H9 (cell line): ENCODE measurements around the gene MYB. TPM values are rescaled to one million over a fixed set of nuclear protein-coding genes. Genes with fewer than 3 reads are reported as not detected.

Experiments
- DNase-seq: peaks from one replicate; pipeline ENCODE4 v3.0.0-alpha.2; 2017
- H2AFZ ChIP-seq: one replicate; pipeline ENCODE4 v1.6.1; 2013; ENCODE audit warnings: mild to moderate bottlenecking, low read length, control low read depth, moderate library complexity
- H2AK5ac ChIP-seq: 2 replicates; pipeline ENCODE4 v1.6.1; 2013; ENCODE audit warnings: low read length, control low read depth, mixed read lengths; ENCODE audit not compliant: insufficient read length
- H2BK120ac ChIP-seq: one replicate; pipeline ENCODE4 v1.6.1; 2013; ENCODE audit warnings: low read depth, mild to moderate bottlenecking, low read length, control low read depth, inconsistent platforms; ENCODE audit not compliant: poor library complexity, severe bottlenecking
- H2BK12ac ChIP-seq: 2 replicates; pipeline ENCODE4 v1.6.1; 2013; ENCODE audit warnings: low read length, control low read depth, mixed read lengths, low read depth; ENCODE audit not compliant: insufficient read length
- H2BK15ac ChIP-seq: 2 replicates; pipeline ENCODE4 v1.6.1; 2013; ENCODE audit warnings: low read depth, low read length, control low read depth
- H2BK20ac ChIP-seq: one replicate; pipeline ENCODE4 v1.6.1; 2013; ENCODE audit warnings: low read depth, mild to moderate bottlenecking, low read length, control low read depth, inconsistent platforms; ENCODE audit not compliant: poor library complexity, severe bottlenecking
- H2BK5ac ChIP-seq: 2 replicates; pipeline ENCODE4 v1.6.1; 2013; ENCODE audit warnings: low read length, control low read depth, mixed read lengths; ENCODE audit not compliant: insufficient read length
- H3K14ac ChIP-seq: 2 replicates; pipeline ENCODE4 v1.6.1; 2013; ENCODE audit warnings: low read length, control low read depth; ENCODE audit not compliant: insufficient read depth
- H3K18ac ChIP-seq: 2 replicates; pipeline ENCODE4 v1.6.1; 2013; ENCODE audit warnings: low read depth, mild to moderate bottlenecking, mixed read lengths, low read length, control low read depth; ENCODE audit not compliant: insufficient read length
- H3K23ac ChIP-seq: 2 replicates; pipeline ENCODE4 v1.6.1; 2013; ENCODE audit warnings: low read length, control low read depth, mixed read lengths, low read depth; ENCODE audit not compliant: insufficient read length
- H3K23me2 ChIP-seq: 2 replicates; pipeline ENCODE4 v1.6.1; 2013; ENCODE audit warnings: low read depth, mild to moderate bottlenecking, mixed read lengths, low read length, control low read depth; ENCODE audit not compliant: insufficient read length, poor library complexity, severe bottlenecking
- H3K27ac ChIP-seq: 2 replicates; pipeline ENCODE4 v1.5.1; 2013; ENCODE audit warnings: low read length, control low read depth, mixed read lengths, low read depth; ENCODE audit not compliant: insufficient read length
- H3K27me3 ChIP-seq: 2 replicates; pipeline ENCODE4 v1.6.1; 2013; ENCODE audit warnings: low read length, control low read depth, inconsistent platforms; ENCODE audit not compliant: insufficient read depth
- H3K4ac ChIP-seq: 2 replicates; pipeline ENCODE4 v1.6.1; 2013; ENCODE audit warnings: low read depth, mild to moderate bottlenecking, control low read depth, inconsistent platforms, low read length, moderate library complexity
- H3K4me1 ChIP-seq: 2 replicates; pipeline ENCODE4 v1.6.1; 2013; ENCODE audit warnings: low read length, control low read depth, inconsistent platforms; ENCODE audit not compliant: insufficient read depth
- H3K4me2 ChIP-seq: 2 replicates; pipeline ENCODE4 v1.6.1; 2013; ENCODE audit warnings: low read length, control low read depth, mixed read lengths; ENCODE audit not compliant: insufficient read length, insufficient read depth
- H3K56ac ChIP-seq: 2 replicates; pipeline ENCODE4 v1.6.1; 2013; ENCODE audit warnings: low read depth, mild to moderate bottlenecking, mixed read lengths, low read length, control low read depth; ENCODE audit not compliant: insufficient read length
- H3K79me1 ChIP-seq: 2 replicates; pipeline ENCODE4 v1.6.1; 2013; ENCODE audit warnings: low read depth, mild to moderate bottlenecking, moderate library complexity, low read length, control low read depth, inconsistent platforms; ENCODE audit not compliant: insufficient read depth, poor library complexity, severe bottlenecking
- H3K79me2 ChIP-seq: 2 replicates; pipeline ENCODE4 v1.6.1; 2013; ENCODE audit warnings: low read length, control low read depth, inconsistent platforms; ENCODE audit not compliant: insufficient read depth
- H3K9ac ChIP-seq: 2 replicates; pipeline ENCODE4 v1.6.1; 2013; ENCODE audit warnings: low read length, control low read depth, mixed read lengths; ENCODE audit not compliant: insufficient read length; ENCODE audit errors: extremely low read depth
- H3K9me3 ChIP-seq: one replicate; pipeline ENCODE4 v1.6.1; 2013; ENCODE audit warnings: low read depth, low read length, inconsistent platforms; ENCODE audit not compliant: control insufficient read depth
- H3T11ph ChIP-seq: one replicate; pipeline ENCODE4 v1.6.1; 2013; ENCODE audit warnings: mild to moderate bottlenecking, low read length, control low read depth, inconsistent platforms
- H4K20me1 ChIP-seq: one replicate; pipeline ENCODE4 v1.6.1; 2013; ENCODE audit not compliant: control insufficient read depth, insufficient read length, insufficient read depth
- H4K5ac ChIP-seq: 2 replicates; pipeline ENCODE4 v1.6.1; 2013; ENCODE audit warnings: low read depth, mild to moderate bottlenecking, mixed read lengths, low read length, control low read depth; ENCODE audit not compliant: insufficient read length
- H4K8ac ChIP-seq: replicated peaks from 2 replicates; pipeline ENCODE4 v1.6.1; 2013; ENCODE audit warnings: low read length, control low read depth, mixed read lengths, low read depth; ENCODE audit not compliant: insufficient read length
- H4K91ac ChIP-seq: 2 replicates; pipeline ENCODE4 v1.6.1; 2013; ENCODE audit warnings: low read depth, mild to moderate bottlenecking, moderate library complexity, mixed read lengths, low read length, control low read depth; ENCODE audit not compliant: insufficient read length
- H3K27ac Mint-ChIP-seq, 3 experiments: 2 replicates in 2 of 3; 3 replicates in 1 of 3; pipeline ENCODE4 v1.8.0; 2020 to 2021; ENCODE audit warnings: mixed read lengths in 3 of 3, mild to moderate bottlenecking in 1 of 3, moderate library complexity in 1 of 3
- H3K27me3 Mint-ChIP-seq: 2 replicates; pipeline ENCODE4 v1.8.0; 2021; ENCODE audit warnings: low read depth, mild to moderate bottlenecking, moderate library complexity, mixed read lengths
- H3K36me3 Mint-ChIP-seq, 3 experiments: 2 replicates in 2 of 3; 3 replicates in 1 of 3; pipeline ENCODE4 v1.8.0; 2020 to 2021; ENCODE audit warnings: low read depth in 3 of 3, mixed read lengths in 3 of 3; ENCODE audit not compliant: insufficient read depth in 1 of 3
- H3K4me1 Mint-ChIP-seq, 2 experiments: 2 replicates each; pipeline ENCODE4 v1.8.0; 2020; ENCODE audit warnings: mixed read lengths in 2 of 2
- H3K4me3 Mint-ChIP-seq, 2 experiments: 2 replicates in 1 of 2; 3 replicates in 1 of 2; pipeline ENCODE4 v1.8.0; 2020 to 2021; ENCODE audit warnings: mild to moderate bottlenecking in 2 of 2, mixed read lengths in 2 of 2, moderate library complexity in 1 of 2
- H3K9me3 Mint-ChIP-seq, 2 experiments: 2 replicates in 1 of 2; 3 replicates in 1 of 2; pipeline ENCODE4 v1.8.0; 2020; ENCODE audit warnings: mild to moderate bottlenecking in 2 of 2, mixed read lengths in 2 of 2, moderate library complexity in 1 of 2
- CTCF ChIP-seq: fragments of 200-600 bp; sonication (generic); conservative IDR thresholded peaks from 3 replicates; pipeline ENCODE4 v1.8.0; 2021; ENCODE audit warnings: antibody characterized with exemption, mild to moderate bottlenecking
- WGBS: extraction: QIAGEN DNeasy Blood & Tissue Kit; methylation state at CpG from one replicate; pipeline ENCODE4 v1.1.7; 2013; ENCODE audit warnings: missing lambda C conversion rate, low lambda C conversion rate, mixed read lengths; ENCODE audit not compliant: insufficient read length; ENCODE audit errors: extremely low coverage; 5-methylcytosine and 5-hydroxymethylcytosine counted together
- total RNA-seq: library from RNA; stranded (reverse); gene quantifications from 2 replicates; pipeline ENCODE4 v1.2.1, GENCODE V29; 2021

Gene MYB
- total RNA-seq, 1 experiment from 2014 or later, result 5.8 TPM

- H3K4ac ChIP-seq, result no peak overlapping the region
- H3K27ac ChIP-seq, result no peak overlapping the region
- H2BK15ac ChIP-seq, result no peak overlapping the region
- no peak overlapping the region for H2AFZ ChIP-seq
- no peak overlapping the region for H4K8ac ChIP-seq
- no peak overlapping the region for H3T11ph ChIP-seq
- H3K4me3 Mint-ChIP-seq, result peak overlapping the region; percentile 71 to 89
- no peak overlapping the region for H3K14ac ChIP-seq
- DNase-seq, result peak; percentile 85
- no peak overlapping the region for H3K23ac ChIP-seq
- H3K27me3 Mint-ChIP-seq, result peaks cover 34% of the 10 kb centered on the region
- H4K91ac ChIP-seq, result no peak overlapping the region
- H4K20me1 ChIP-seq, result no peaks in the 10 kb centered on the region
- H2AK5ac ChIP-seq, result no peak overlapping the region
- no peak overlapping the region for H3K18ac ChIP-seq
- H2BK120ac ChIP-seq, result no peak overlapping the region
- H3K79me1 ChIP-seq, result no peaks in the 10 kb centered on the region
- H3K36me3 Mint-ChIP-seq, result peaks cover 0 to 19% (median 15%) of the 10 kb centered on the region in 3 experiments; a peak in 5 of 7 replicates
- H3K79me2 ChIP-seq, result no peaks in the 10 kb centered on the region
- H2BK12ac ChIP-seq, result no peak overlapping the region
- peak; percentile 79 for TF ChIP-seq CTCF
- H3K27me3 ChIP-seq, result peaks cover 7% of the 10 kb centered on the region; the same call in 1 of the 2 replicates
- no peak overlapping the region for H4K5ac ChIP-seq
- peak overlapping the region; percentile 21 for H3K9ac ChIP-seq
- no peaks in the 10 kb centered on the region for H3K9me3 ChIP-seq
- peaks cover 30% of the 10 kb centered on the region for H3K23me2 ChIP-seq
- no peak overlapping the region for H2BK20ac ChIP-seq
- H3K4me2 ChIP-seq, result peak overlapping the region; percentile 91
- peaks cover 2% of the 10 kb centered on the region; the same call in 1 of the 2 replicates for H3K4me1 ChIP-seq
- peaks cover 16 to 23% of the 10 kb centered on the region in 2 experiments for H3K4me1 Mint-ChIP-seq
- H2BK5ac ChIP-seq, result no peak overlapping the region
- WGBS, result no CpG with 5 or more reads among the region's 19 CpGs
- H3K56ac ChIP-seq, result no peak overlapping the region
- peaks cover 0 to 3% of the 10 kb centered on the region in 2 experiments; a peak in 2 of 5 replicates for H3K9me3 Mint-ChIP-seq
- no peak overlapping the region for H3K27ac Mint-ChIP-seq
Measured at GRCh38 chr6:135183532-135184440, 2.7 kb downstream of the MYB start.
